HCT116 (cell line): Measurements from ENCODE around the gene CFAP74. TPM values are rescaled to one million over a fixed set of nuclear protein-coding genes. Genes with fewer than 3 reads are reported as not detected.

Experiments used
- ELF1 ChIP-seq: IDR thresholded peaks from 2 replicates; pipeline ENCODE4 v1.6.1; 2012; ENCODE audit warnings: low read depth, borderline replicate concordance
- JUND ChIP-seq: IDR thresholded peaks from 2 replicates; pipeline ENCODE4 v1.6.1; 2012
- MAX ChIP-seq: IDR thresholded peaks from 2 replicates; pipeline ENCODE4 v1.6.1; 2012
- REST ChIP-seq: IDR thresholded peaks from 2 replicates; pipeline ENCODE4 v1.6.1; 2012; ENCODE audit warnings: low read depth
- SRF ChIP-seq: IDR thresholded peaks from 2 replicates; pipeline ENCODE4 v1.6.1; 2012; ENCODE audit warnings: low read depth
- ZBTB33 ChIP-seq: IDR thresholded peaks from 2 replicates; pipeline ENCODE4 v1.6.1; 2011; ENCODE audit warnings: mild to moderate bottlenecking, low read length, moderate library complexity; ENCODE audit not compliant: insufficient replicate concordance; ENCODE audit errors: extremely low read depth
- ZFX ChIP-seq: fragments of 450-650 bp; IDR thresholded peaks from 2 replicates; pipeline ENCODE4 v1.6.1; 2017
- ZNF274 ChIP-seq: fragments of 200-500 bp; sonication (Bioruptor generic); IDR thresholded peaks from 2 replicates; pipeline ENCODE4 v1.6.1; 2014; ENCODE audit warnings: mild to moderate bottlenecking, low read depth, low read length, inconsistent platforms
- total RNA-seq: library from RNA; stranded (reverse); gene quantifications from one replicate; pipeline ENCODE4 v1.2.1, GENCODE V29; 2021; ENCODE audit not compliant: unreplicated experiment

Gene CFAP74
- total RNA-seq, 1 experiment from 2014 or later: 4.9 TPM

GRCh38 chr1:2049718-2050431 lies 46.3 kb upstream of the CFAP74 start, which contains the start of gene PRKCZ (continued):
- TF ChIP-seq ZBTB33 (no peak), JUND (no peak), ZNF274 (no peak), REST (no peak), MAX (no peak), ELF1 (no peak), SRF (no peak), ZFX (peak; percentile 50; the same call in 1 of the 2 replicates)
- TF ChIP-seq, all 23 proteins: peak for 4
